ENCODE measurements around the gene KCNMA1.

Gene KCNMA1

GRCh38 chr10:77207828-77208185 is 429.8 kb downstream of the KCNMA1 start:
- H4K91ac ChIP-seq (ENCODE audit: low read length), result no peak overlapping the region
- no peak overlapping the region for H3K14ac ChIP-seq (ENCODE audit: low read length in 2 of 2)
- H3K18ac ChIP-seq (ENCODE audit: low read depth in 1 of 2, low read length in 2 of 2), result no peak overlapping the region
- H3K79me1 ChIP-seq (replicated peaks; ENCODE audit: low read length, poor library complexity, severe bottlenecking), result peaks cover 3% of the 10 kb centered on the region
- no peak overlapping the region for H2BK120ac ChIP-seq (ENCODE audit: low read depth, low read length)
- no peaks in the 10 kb centered on the region for H3K27me3 ChIP-seq (ENCODE audit: control insufficient read depth in 1 of 2, insufficient read depth in 1 of 2, low read length in 2 of 2)
- no peak overlapping the region for H3K4ac ChIP-seq (ENCODE audit: low read depth in 1 of 2, low read length in 2 of 2)
- no peak overlapping the region for H2BK15ac ChIP-seq (ENCODE audit: low read depth, poor library complexity, severe bottlenecking)
- no peak overlapping the region for H3K23ac ChIP-seq (ENCODE audit: low read length in 2 of 2)
- no peak overlapping the region for H2AK5ac ChIP-seq (ENCODE audit: low read length, severe bottlenecking)
- no peak overlapping the region for H2AFZ ChIP-seq (ENCODE audit: low read depth, low read length)
- no peak for DNase-seq
- no peaks in the 10 kb centered on the region for H3K36me3 ChIP-seq (ENCODE audit: control insufficient read depth in 1 of 2, insufficient read depth in 2 of 2, low read depth in 1 of 2, low read length in 2 of 2)
- no peak overlapping the region for H2BK12ac ChIP-seq (ENCODE audit: low read length in 2 of 2)
- no peak overlapping the region for H2BK5ac ChIP-seq (ENCODE audit: low read depth, low read length, poor library complexity, severe bottlenecking)
- H3K4me2 ChIP-seq (ENCODE audit: low read length, poor library complexity, severe bottlenecking), result no peak overlapping the region
- H3K4me3 ChIP-seq (ENCODE audit: insufficient read depth in 1 of 2, low read depth in 1 of 2, low read length in 2 of 2), result no peak overlapping the region
- H4K8ac ChIP-seq (ENCODE audit: low read length), result no peak overlapping the region
- H3K9me3 ChIP-seq (ENCODE audit: control insufficient read depth, low read length), result no peaks in the 10 kb centered on the region
- WGBS, result 99% methylated on average over 5 of the region's 5 CpGs
- no peak overlapping the region for H3K9ac ChIP-seq (ENCODE audit: low read length)
- no peak overlapping the region for H3K27ac ChIP-seq (ENCODE audit: low read length, poor library complexity, severe bottlenecking)
- no peaks in the 10 kb centered on the region for H3K4me1 ChIP-seq (ENCODE audit: control insufficient read depth, insufficient read depth, low read depth, low read length)

GRCh38 chr10:77207182-77207827 is 430.3 kb downstream of the KCNMA1 start:
- H3K36me3 ChIP-seq (ENCODE audit: control insufficient read depth in 1 of 2, insufficient read depth in 2 of 2, low read depth in 1 of 2, low read length in 2 of 2), result no peaks in the 10 kb centered on the region
- WGBS, result 95% methylated on average over 3 of the region's 4 CpGs

GRCh38 chr10:77205135-77205534 is 432.5 kb downstream of the KCNMA1 start:
- peaks cover 3% of the 10 kb centered on the region for H3K79me1 ChIP-seq (replicated peaks; ENCODE audit: low read length, poor library complexity, severe bottlenecking)
- no peak overlapping the region for H3K14ac ChIP-seq (ENCODE audit: low read length in 2 of 2)
- H2BK15ac ChIP-seq (ENCODE audit: low read depth, poor library complexity, severe bottlenecking), result no peak overlapping the region
- no peaks in the 10 kb centered on the region for H3K36me3 ChIP-seq (ENCODE audit: control insufficient read depth in 1 of 2, insufficient read depth in 2 of 2, low read depth in 1 of 2, low read length in 2 of 2)
- H2BK120ac ChIP-seq (ENCODE audit: low read depth, low read length), result no peak overlapping the region
- H2AFZ ChIP-seq (ENCODE audit: low read depth, low read length), result no peak overlapping the region
- H3K4me3 ChIP-seq (ENCODE audit: insufficient read depth in 1 of 2, low read depth in 1 of 2, low read length in 2 of 2), result no peak overlapping the region
- H3K27me3 ChIP-seq (ENCODE audit: control insufficient read depth in 1 of 2, insufficient read depth in 1 of 2, low read length in 2 of 2), result no peaks in the 10 kb centered on the region
- no peaks in the 10 kb centered on the region for H3K9me3 ChIP-seq (ENCODE audit: control insufficient read depth, low read length)
- no peak overlapping the region for H3K27ac ChIP-seq (ENCODE audit: low read length, poor library complexity, severe bottlenecking)
- H3K23ac ChIP-seq (ENCODE audit: low read length in 2 of 2), result no peak overlapping the region
- no peak overlapping the region for H4K8ac ChIP-seq (ENCODE audit: low read length)
- no peak overlapping the region for H3K9ac ChIP-seq (ENCODE audit: low read length)
- H3K4me2 ChIP-seq (ENCODE audit: low read length, poor library complexity, severe bottlenecking), result no peak overlapping the region
- DNase-seq, result no peak
- H3K18ac ChIP-seq (ENCODE audit: low read depth in 1 of 2, low read length in 2 of 2), result no peak overlapping the region
- H3K4ac ChIP-seq (ENCODE audit: low read depth in 1 of 2, low read length in 2 of 2), result no peak overlapping the region
- H2BK12ac ChIP-seq (ENCODE audit: low read length in 2 of 2), result no peak overlapping the region
- H4K91ac ChIP-seq (ENCODE audit: low read length), result no peak overlapping the region
- 100% methylated on average over 2 of the region's 2 CpGs for WGBS
- no peak overlapping the region for H2AK5ac ChIP-seq (ENCODE audit: low read length, severe bottlenecking)
- H2BK5ac ChIP-seq (ENCODE audit: low read depth, low read length, poor library complexity, severe bottlenecking), result no peak overlapping the region
- no peaks in the 10 kb centered on the region for H3K4me1 ChIP-seq (ENCODE audit: control insufficient read depth, insufficient read depth, low read depth, low read length)

More at GRCh38 chr10:77207182-77207827, 430.3 kb downstream of the KCNMA1 start:
- Histone ChIP-seq H2AFZ (ENCODE audit: low read depth, low read length) (no peak overlapping the region), H3K9ac (ENCODE audit: low read length) (no peak overlapping the region), H2BK15ac (ENCODE audit: low read depth, poor library complexity, severe bottlenecking) (no peak overlapping the region), H2AK5ac (ENCODE audit: low read length, severe bottlenecking) (no peak overlapping the region), H3K4ac (ENCODE audit: low read depth in 1 of 2, low read length in 2 of 2) (no peak overlapping the region), H2BK120ac (ENCODE audit: low read depth, low read length) (no peak overlapping the region), H3K27ac (ENCODE audit: low read length, poor library complexity, severe bottlenecking) (no peak overlapping the region), H3K79me1 (replicated peaks; ENCODE audit: low read length, poor library complexity, severe bottlenecking) (peaks cover 3% of the 10 kb centered on the region), H2BK5ac (ENCODE audit: low read depth, low read length, poor library complexity, severe bottlenecking) (no peak overlapping the region), H3K14ac (ENCODE audit: low read length in 2 of 2) (no peak overlapping the region), H3K18ac (ENCODE audit: low read depth in 1 of 2, low read length in 2 of 2) (no peak overlapping the region), H4K91ac (ENCODE audit: low read length) (no peak overlapping the region), H4K8ac (ENCODE audit: low read length) (no peak overlapping the region), H3K9me3 (ENCODE audit: control insufficient read depth, low read length) (no peaks in the 10 kb centered on the region), H3K4me3 (ENCODE audit: insufficient read depth in 1 of 2, low read depth in 1 of 2, low read length in 2 of 2) (no peak overlapping the region), H3K4me2 (ENCODE audit: low read length, poor library complexity, severe bottlenecking) (no peak overlapping the region), H3K23ac (ENCODE audit: low read length in 2 of 2) (no peak overlapping the region), H3K27me3 (ENCODE audit: control insufficient read depth in 1 of 2, insufficient read depth in 1 of 2, low read length in 2 of 2) (no peaks in the 10 kb centered on the region), H2BK12ac (ENCODE audit: low read length in 2 of 2) (no peak overlapping the region), H3K4me1 (ENCODE audit: control insufficient read depth, insufficient read depth, low read depth, low read length) (no peaks in the 10 kb centered on the region)
- no peak for DNase-seq

DNA sequence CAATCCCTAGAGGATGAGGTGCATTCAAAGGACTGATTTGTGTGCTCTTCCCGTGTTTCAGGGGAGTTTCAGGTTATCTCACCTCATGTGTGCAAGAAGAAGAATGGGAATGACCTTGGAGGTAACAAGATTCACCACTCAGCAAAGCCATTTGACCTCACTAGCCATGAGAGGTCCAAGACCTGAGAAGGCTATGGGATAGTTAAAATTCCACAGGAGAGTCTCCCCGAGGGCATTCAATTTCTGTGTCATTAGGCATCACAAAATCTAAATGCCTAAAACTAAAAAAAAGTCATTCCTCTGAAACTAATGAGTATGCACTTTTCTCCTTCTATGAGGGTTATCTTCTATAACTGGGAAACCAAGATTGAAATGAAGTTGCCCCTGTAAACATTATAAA is 433.4 kb downstream of the KCNMA1 start:
- Histone ChIP-seq H3K23ac (ENCODE audit: low read length in 2 of 2) (no peak overlapping the region), H2AK5ac (ENCODE audit: low read length, severe bottlenecking) (no peak overlapping the region), H3K27ac (ENCODE audit: low read length, poor library complexity, severe bottlenecking) (no peak overlapping the region), H3K9ac (ENCODE audit: low read length) (no peak overlapping the region), H2BK120ac (ENCODE audit: low read depth, low read length) (no peak overlapping the region), H3K27me3 (ENCODE audit: control insufficient read depth in 1 of 2, insufficient read depth in 1 of 2, low read length in 2 of 2) (no peaks in the 10 kb centered on the region), H3K79me1 (replicated peaks; ENCODE audit: low read length, poor library complexity, severe bottlenecking) (peaks cover 2% of the 10 kb centered on the region), H2BK12ac (ENCODE audit: low read length in 2 of 2) (no peak overlapping the region), H3K18ac (ENCODE audit: low read depth in 1 of 2, low read length in 2 of 2) (no peak overlapping the region), H4K91ac (ENCODE audit: low read length) (no peak overlapping the region), H3K4ac (ENCODE audit: low read depth in 1 of 2, low read length in 2 of 2) (no peak overlapping the region), H3K4me2 (ENCODE audit: low read length, poor library complexity, severe bottlenecking) (no peak overlapping the region), H2BK15ac (ENCODE audit: low read depth, poor library complexity, severe bottlenecking) (no peak overlapping the region), H3K14ac (ENCODE audit: low read length in 2 of 2) (no peak overlapping the region), H3K9me3 (ENCODE audit: control insufficient read depth, low read length) (no peaks in the 10 kb centered on the region), H2AFZ (ENCODE audit: low read depth, low read length) (no peak overlapping the region), H2BK5ac (ENCODE audit: low read depth, low read length, poor library complexity, severe bottlenecking) (no peak overlapping the region), H4K8ac (ENCODE audit: low read length) (no peak overlapping the region), H3K4me3 (ENCODE audit: insufficient read depth in 1 of 2, low read depth in 1 of 2, low read length in 2 of 2) (no peak overlapping the region), H3K36me3 (ENCODE audit: control insufficient read depth in 1 of 2, insufficient read depth in 2 of 2, low read depth in 1 of 2, low read length in 2 of 2) (no peaks in the 10 kb centered on the region), H3K4me1 (ENCODE audit: control insufficient read depth, insufficient read depth, low read depth, low read length) (no peaks in the 10 kb centered on the region)
- no peak for DNase-seq
- WGBS, result 100% methylated on average over 1 of the region's 2 CpGs

Measured in mesenchymal stem cell (in vitro differentiated cells and primary cell).